CD14-positive monocyte (primary cell): Measurements from ENCODE around the gene ABCC12. TPM values are rescaled to one million over a fixed set of nuclear protein-coding genes. Genes with fewer than 3 reads are reported as not detected.

Experiments
- DNase-seq, 3 donors: peaks; one replicate each; pipeline ENCODE4 v3.0.0-alpha.2; 2011 to 2022
- H2AFZ ChIP-seq: 2 replicates; pipeline ENCODE4 v1.6.0; 2012; ENCODE audit warnings: mild to moderate bottlenecking, low read depth, low read length, inconsistent platforms; ENCODE audit not compliant: insufficient read depth, poor library complexity, severe bottlenecking
- H3K27ac ChIP-seq, 2 donors: 1 replicate in 1 of 2; 2 replicates in 1 of 2; pipeline ENCODE4 v1.5.1; 2012 to 2013; ENCODE audit warnings: low read length in 2 of 2, control low read depth in 1 of 2, inconsistent platforms in 1 of 2, low read depth in 1 of 2, mild to moderate bottlenecking in 1 of 2
- H3K27me3 ChIP-seq, 2 donors: one replicate each; pipeline versions ENCODE4 v1.6.0 to v1.6.1; 2011 to 2013; ENCODE audit warnings: low read length in 2 of 2; ENCODE audit not compliant: control insufficient read depth in 2 of 2, insufficient read depth in 2 of 2
- H3K36me3 ChIP-seq, 2 donors: replicated peaks in 1 of 2; 1 replicate in 1 of 2; 2 replicates in 1 of 2; pipeline versions ENCODE4 v1.5.1 to v1.6.1; 2012 to 2013; ENCODE audit warnings: low read length in 2 of 2, control low read depth in 1 of 2, inconsistent platforms in 1 of 2, mild to moderate bottlenecking in 1 of 2; ENCODE audit not compliant: insufficient read depth in 2 of 2, control insufficient read depth in 1 of 2
- H3K4me1 ChIP-seq, 2 donors: 1 replicate in 1 of 2; 2 replicates in 1 of 2; pipeline versions ENCODE4 v1.5.1 to v1.6.1; 2012 to 2013; ENCODE audit warnings: low read length in 2 of 2, control low read depth in 1 of 2, inconsistent platforms in 1 of 2, mild to moderate bottlenecking in 1 of 2, moderate library complexity in 1 of 2; ENCODE audit not compliant: insufficient read depth in 2 of 2, control insufficient read depth in 1 of 2
- H3K4me2 ChIP-seq: replicated peaks from 2 replicates; pipeline ENCODE3; 2012; ENCODE audit warnings: low read length, moderate library complexity, mild to moderate bottlenecking; ENCODE audit not compliant: poor library complexity, severe bottlenecking; ENCODE audit errors: extremely low read depth
- H3K4me3 ChIP-seq, 3 experiments: fragments of 200-600 bp in 1 of 3; sonication (generic) in 1 of 3; replicated peaks in 1 of 3; 1 replicate in 2 of 3; 2 replicates in 1 of 3; pipeline ENCODE4 v1.5.1; 2011 to 2013; ENCODE audit warnings: low read length in 3 of 3, mild to moderate bottlenecking in 3 of 3, control low read depth in 2 of 3, low read depth in 2 of 3, inconsistent platforms in 1 of 3, moderate library complexity in 1 of 3
- H3K79me2 ChIP-seq: 2 replicates; pipeline ENCODE4 v1.6.0; 2012; ENCODE audit warnings: mild to moderate bottlenecking, control low read depth, inconsistent platforms, low read length, moderate library complexity; ENCODE audit not compliant: insufficient read depth
- H3K9ac ChIP-seq: 2 replicates; pipeline ENCODE4 v1.6.0; 2017; ENCODE audit warnings: low read length, mild to moderate bottlenecking; ENCODE audit not compliant: insufficient read depth, poor library complexity, severe bottlenecking
- H3K9me3 ChIP-seq, 2 donors: replicated peaks in 1 of 2; 1 replicate in 1 of 2; 2 replicates in 1 of 2; pipeline versions ENCODE4 v1.5.1 to v1.6.1; 2012 to 2013; ENCODE audit warnings: low read length in 2 of 2, control low read depth in 1 of 2; ENCODE audit not compliant: control insufficient read depth in 1 of 2, insufficient read depth in 1 of 2
- H4K20me1 ChIP-seq: 2 replicates; pipeline ENCODE4 v1.6.0; 2012; ENCODE audit warnings: mild to moderate bottlenecking, low read length, control low read depth, moderate library complexity; ENCODE audit not compliant: insufficient read depth
- H3K27ac Mint-ChIP-seq, 7 donors: one replicate each; pipeline ENCODE4 v1.8.0; 2020; ENCODE audit warnings: mild to moderate bottlenecking in 7 of 7, mixed read lengths in 7 of 7, moderate library complexity in 6 of 7, inconsistent platforms in 2 of 7
- H3K27me3 Mint-ChIP-seq, 3 donors: one replicate each; pipeline ENCODE4 v1.8.0; 2021 to 2022; ENCODE audit warnings: low read depth in 3 of 3, mild to moderate bottlenecking in 3 of 3, mixed read lengths in 3 of 3, moderate library complexity in 3 of 3, inconsistent platforms in 1 of 3
- H3K36me3 Mint-ChIP-seq, 2 donors: one replicate each; pipeline ENCODE4 v1.8.0; 2020; ENCODE audit warnings: mixed read lengths in 2 of 2, inconsistent platforms in 1 of 2, mild to moderate bottlenecking in 1 of 2
- H3K4me1 Mint-ChIP-seq: one replicate; pipeline ENCODE4 v1.8.0; 2020; ENCODE audit warnings: mild to moderate bottlenecking, mixed read lengths
- H3K4me3 Mint-ChIP-seq, 2 donors: one replicate each; pipeline ENCODE4 v1.8.0; 2020; ENCODE audit warnings: mild to moderate bottlenecking in 2 of 2, mixed read lengths in 2 of 2, moderate library complexity in 1 of 2
- H3K9me3 Mint-ChIP-seq, 7 donors: one replicate each; pipeline ENCODE4 v1.8.0; 2020 to 2022; ENCODE audit warnings: mixed read lengths in 7 of 7, mild to moderate bottlenecking in 6 of 7, moderate library complexity in 6 of 7, inconsistent platforms in 2 of 7
- CTCF ChIP-seq: fragments of 200-600 bp; IDR thresholded peaks from one replicate; pipeline ENCODE4 v1.8.0; 2022; ENCODE audit warnings: antibody characterized with exemption, mild to moderate bottlenecking
- WGBS: methylation state at CpG from one replicate; pipeline ENCODE4 v1.1.5; 2013; ENCODE audit warnings: missing lambda C conversion rate; ENCODE audit not compliant: insufficient coverage; 5-methylcytosine and 5-hydroxymethylcytosine counted together
- intact Hi-C, 2 donors: fragments of 100-400 bp; cut with micrococcal nuclease; formaldehyde crosslinking; loops; one replicate each; pipeline versions ENCODE4 v1.15.0 to v1.15.1; 2023
- polyA plus RNA-seq, 3 donors: library from polyadenylated mRNA; depleted of rRNA in 1 of 3; unstranded in 2 of 3; stranded (reverse) in 1 of 3; fragments of 300-500 nt in 2 of 3; fragments of >200 nt in 1 of 3; fragmentation: Illumina TruSeq in 2 of 3; gene quantifications; 1 replicate in 2 of 3; 2 replicates in 1 of 3; pipeline ENCODE4 v1.2.3, GENCODE V29; 2012 to 2021

The ABCC12 gene
- polyA plus RNA-seq, 3 donors, result not detected

GRCh38 chr16:48129926-48130325, 25.9 kb downstream of the ABCC12 start:
- Mint-ChIP-seq H3K4me1 (no peaks in the 10 kb centered on the region), H3K27me3 (peaks cover 6 to 15% (median 10%) of the 10 kb centered on the region in 3 donors), H3K4me3 (no peak overlapping the region), H3K27ac (no peak overlapping the region), H3K36me3 (no peaks in the 10 kb centered on the region), H3K9me3 (no peaks in the 10 kb centered on the region)
- no peak overlapping the region for H3K27ac ChIP-seq
- no peak for TF ChIP-seq CTCF
- H3K9me3 ChIP-seq, result no peaks in the 10 kb centered on the region
- no peak overlapping the region for H3K4me2 ChIP-seq
- no peaks in the 10 kb centered on the region for H3K4me1 ChIP-seq
- H3K9ac ChIP-seq, result no peak overlapping the region
- H4K20me1 ChIP-seq, result no peaks in the 10 kb centered on the region
- no peak for DNase-seq
- no peaks in the 10 kb centered on the region for H3K36me3 ChIP-seq
- H3K79me2 ChIP-seq, result no peaks in the 10 kb centered on the region
- 81% methylated on average over 2 of the region's 3 CpGs for WGBS
- no peak overlapping the region for H2AFZ ChIP-seq
- H3K4me3 ChIP-seq, result no peak overlapping the region
- H3K27me3 ChIP-seq, result no peaks in the 10 kb centered on the region
- intact Hi-C loops, result no loop called here

- no peaks in the 10 kb centered on the region for H3K36me3 ChIP-seq
- H3K27me3 ChIP-seq, result no peaks in the 10 kb centered on the region
- H3K27ac Mint-ChIP-seq, result no peak overlapping the region
- H3K27me3 Mint-ChIP-seq, result peaks cover 6 to 14% (median 12%) of the 10 kb centered on the region in 3 donors
- no peak overlapping the region for H3K4me3 Mint-ChIP-seq
- no peak overlapping the region for H3K27ac ChIP-seq
- no peaks in the 10 kb centered on the region for H3K4me1 ChIP-seq
- no peaks in the 10 kb centered on the region for H3K79me2 ChIP-seq
- intact Hi-C loops, result no loop called here
- no peaks in the 10 kb centered on the region for H3K9me3 ChIP-seq
- no peaks in the 10 kb centered on the region for H3K36me3 Mint-ChIP-seq
- H4K20me1 ChIP-seq, result no peaks in the 10 kb centered on the region
- no peak overlapping the region for H3K4me3 ChIP-seq
- peaks cover 0 to 2% (median 0%) of the 10 kb centered on the region in 7 donors for H3K9me3 Mint-ChIP-seq
- H3K9ac ChIP-seq, result no peak overlapping the region
- 100% methylated on average over 1 of the region's 2 CpGs for WGBS
- no peak overlapping the region for H2AFZ ChIP-seq
- no peak for DNase-seq
- H3K4me2 ChIP-seq, result no peak overlapping the region
- TF ChIP-seq CTCF, result no peak
- H3K4me1 Mint-ChIP-seq, result no peaks in the 10 kb centered on the region
Observed at GRCh38 chr16:48128769-48129168, 27.0 kb downstream of the ABCC12 start.
